HepG2 (cell line): Measurements from ENCODE around the gene MAPRE3. TPM values are rescaled to one million over a fixed set of nuclear protein-coding genes. Genes with fewer than 3 reads are reported as not detected.

Experiments used
- ATAC-seq: fragments of 200-7000 bp; cut with Tn5 transposase; 3 replicates; pipeline ENCODE4 v1.9.1; 2020; ENCODE audit warnings: mild to moderate bottlenecking, moderate library complexity
- BruUV-seq: library from RNA; stranded (reverse); fragments of 400-500 nt; replicated peaks from 2 replicates; lab custom pipeline; 2021; lab: Mats Ljungman, UMichigan
- CTCF ChIA-PET: fragments of 300-600 bp; formaldehyde crosslinking; extraction: SDS; loops from one replicate; lab custom pipeline; 2021; ENCODE audit warnings: low total read pairs, inconsistent platforms, low intra/inter-chr PET ratio; lab: Yijun Ruan, JAX
- POLR2A ChIA-PET: fragments of 350-600 bp; sonication (Branson Sonifier 250); formaldehyde crosslinking; loops from one replicate; lab custom pipeline; 2020; ENCODE audit warnings: antibody characterized with exemption, inconsistent platforms; lab: Yijun Ruan, JAX
- DNase-seq: peaks from one replicate; pipeline ENCODE4 v3.0.0-alpha.2; 2015; ENCODE audit warnings: low spot score
- FAIRE-seq: peaks from 3 replicates; lab custom pipeline; 2011; peaks lifted over from hg19 to GRCh38; lab: Jason Lieb, UNC
- H2AFZ ChIP-seq: one replicate; pipeline ENCODE4 v1.6.1; 2011; ENCODE audit warnings: low read length, inconsistent platforms
- H3K27ac ChIP-seq: fragments of 300-600 bp; 3 replicates; pipeline ENCODE4 v1.8.0; 2011; ENCODE audit warnings: mixed run types, mild to moderate bottlenecking, mixed read lengths, low read length, inconsistent platforms; ENCODE audit not compliant: insufficient read depth; ENCODE audit errors: extremely low read length
- H3K27me3 ChIP-seq, 2 experiments: fragments of 200-600 bp in 1 of 2; 2 replicates in 1 of 2; 3 replicates in 1 of 2; pipeline versions ENCODE4 v1.6.0 to v1.8.0; 2011; ENCODE audit warnings: low read length in 2 of 2, mild to moderate bottlenecking in 2 of 2, moderate library complexity in 2 of 2, inconsistent platforms in 1 of 2; ENCODE audit not compliant: insufficient read depth in 2 of 2, control insufficient read depth in 1 of 2
- H3K36me3 ChIP-seq, 2 experiments: fragments of 200-600 bp in 1 of 2; replicated peaks in 1 of 2; 2 replicates in 1 of 2; 3 replicates in 1 of 2; pipeline versions ENCODE4 v1.5.1 to v1.8.0; 2011; ENCODE audit warnings: low read length in 2 of 2, inconsistent platforms in 1 of 2; ENCODE audit not compliant: insufficient read depth in 2 of 2, control insufficient read depth in 1 of 2
- H3K4me1 ChIP-seq: 2 replicates; pipeline ENCODE4 v1.5.1; 2012; ENCODE audit warnings: low read length, inconsistent platforms; ENCODE audit not compliant: insufficient read depth
- H3K4me2 ChIP-seq: 2 replicates; pipeline ENCODE4 v1.6.0; 2011; ENCODE audit warnings: low read depth, low read length, inconsistent platforms
- H3K4me3 ChIP-seq, 3 experiments: fragments of 200-600 bp in 1 of 3; sonication (generic), shearing (Covaris generic) in 1 of 3; replicated peaks in 1 of 3; 2 replicates each; pipeline ENCODE4 v1.5.1; 2011 to 2016; ENCODE audit warnings: low read length in 3 of 3, inconsistent platforms in 2 of 3, low read depth in 2 of 3, mild to moderate bottlenecking in 2 of 3, control low read depth in 1 of 3, mixed read lengths in 1 of 3; ENCODE audit not compliant: insufficient read depth in 1 of 3
- H3K79me2 ChIP-seq: one replicate; pipeline ENCODE4 v1.6.1; 2011; ENCODE audit warnings: low read length, inconsistent platforms; ENCODE audit not compliant: insufficient read depth
- H3K9ac ChIP-seq: 2 replicates; pipeline ENCODE4 v1.6.0; 2011; ENCODE audit warnings: mild to moderate bottlenecking, low read depth, low read length, inconsistent platforms; ENCODE audit not compliant: insufficient read depth
- H3K9me3 ChIP-seq: 2 replicates; pipeline ENCODE4 v1.5.1; 2012; ENCODE audit warnings: mild to moderate bottlenecking, low read length
- H4K20me1 ChIP-seq: 2 replicates; pipeline ENCODE4 v1.6.0; 2011; ENCODE audit warnings: inconsistent platforms, mild to moderate bottlenecking, low read length, moderate library complexity; ENCODE audit not compliant: insufficient read depth
- AKAP8 ChIP-seq: sonication (generic); formaldehyde crosslinking; IDR thresholded peaks from 2 replicates; pipeline ENCODE4 v1.5.1; 2020; ENCODE audit warnings: mild to moderate bottlenecking, missing genetic modification reagents
- CREM ChIP-seq, 2 experiments: sonication (generic) in 1 of 2; formaldehyde crosslinking in 1 of 2; IDR thresholded peaks; 2 replicates each; pipeline versions ENCODE4 v1.4.0 to v1.6.1; 2016 to 2020; ENCODE audit warnings: antibody characterized with exemption in 1 of 2, mild to moderate bottlenecking in 1 of 2, missing genetic modification reagents in 1 of 2
- MED13 ChIP-seq: sonication (generic); formaldehyde crosslinking; IDR thresholded peaks from 2 replicates; pipeline ENCODE4 v1.5.0; 2020; ENCODE audit warnings: missing genetic modification reagents
- NKX3-1 ChIP-seq: sonication (generic); formaldehyde crosslinking; IDR thresholded peaks from 2 replicates; pipeline ENCODE4 v1.5.0; 2020; ENCODE audit warnings: missing genetic modification reagents
- RBFOX2 ChIP-seq: fragments of 200-400 bp; formaldehyde crosslinking; IDR thresholded peaks from 2 replicates; pipeline ENCODE4 v1.6.1; 2017; ENCODE audit warnings: low read depth, mild to moderate bottlenecking, low read length
- U2AF1 ChIP-seq: fragments of 200-400 bp; formaldehyde crosslinking; optimal IDR thresholded peaks from 2 replicates; pipeline ENCODE3; 2017; ENCODE audit warnings: mild to moderate bottlenecking, low read depth, low read length
- ZNF512 ChIP-seq: sonication (generic); formaldehyde crosslinking; IDR thresholded peaks from 2 replicates; pipeline ENCODE4 v1.4.0; 2020; ENCODE audit warnings: mild to moderate bottlenecking, missing genetic modification reagents
- ZNF891 ChIP-seq: sonication (generic); formaldehyde crosslinking; IDR thresholded peaks from 2 replicates; pipeline ENCODE4 v1.5.0; 2020; ENCODE audit warnings: mild to moderate bottlenecking, missing genetic modification reagents
- ZSCAN29 ChIP-seq: sonication (generic); formaldehyde crosslinking; conservative IDR thresholded peaks from 2 replicates; pipeline ENCODE4 v1.4.0; 2020; ENCODE audit warnings: mild to moderate bottlenecking, missing genetic modification reagents
- WGBS: methylation state at CpG from one replicate; pipeline ENCODE4 v1.1.6; 2017; ENCODE audit warnings: low lambda C conversion rate; 5-methylcytosine and 5-hydroxymethylcytosine counted together
- in situ Hi-C: cut with HindIII; loops from 2 replicates; pipeline ENCODE4 v1.10.0; 2017; ENCODE audit warnings: low pct_unique_long_range_greater_than_20kb; ENCODE audit not compliant: extremely low pct_ligation_motif_present
- intact Hi-C: fragments of 100-400 bp; cut with micrococcal nuclease; formaldehyde crosslinking; loops from one replicate; pipeline ENCODE4 v1.10.0; 2022; ENCODE audit not compliant: unreplicated experiment
- polyA plus RNA-seq, 8 experiments: library from polyadenylated mRNA; depleted of rRNA in 3 of 8; stranded (reverse) in 7 of 8; unstranded in 1 of 8; fragments of >200 nt; fragmentation: Illumina TruSeq in 4 of 8; extraction: Trizol in 4 of 8; gene quantifications; 2 replicates each; pipeline versions ENCODE4 v1.2.1 to v1.2.3, GENCODE V29; 2011 to 2016; ENCODE audit warnings: low read depth in 4 of 8, missing spikeins in 1 of 8, mixed read lengths in 1 of 8; ENCODE audit not compliant: insufficient read depth in 1 of 8
- total RNA-seq, 5 experiments: library from RNA; depleted of rRNA; stranded (reverse); fragments of >200 nt; fragmentation: Illumina TruSeq; extraction: Trizol; gene quantifications; 2 replicates each; pipeline ENCODE4 v1.2.3, GENCODE V29; 2016; ENCODE audit warnings: low read depth in 1 of 5
- TF ChIP-seq, protein P1 (sequence below): sonication (generic); formaldehyde crosslinking; IDR thresholded peaks from 2 replicates; pipeline ENCODE4 v1.5.1; 2020; ENCODE audit warnings: mild to moderate bottlenecking, missing genetic modification reagents, moderate library complexity

MAPRE3 gene
- total and polyA plus RNA-seq, 2 of the 13 experiments (the other 11 are each of a cell fraction or from before 2014, with no cell fraction given), result 0.31 to 0.91 TPM

DNA sequence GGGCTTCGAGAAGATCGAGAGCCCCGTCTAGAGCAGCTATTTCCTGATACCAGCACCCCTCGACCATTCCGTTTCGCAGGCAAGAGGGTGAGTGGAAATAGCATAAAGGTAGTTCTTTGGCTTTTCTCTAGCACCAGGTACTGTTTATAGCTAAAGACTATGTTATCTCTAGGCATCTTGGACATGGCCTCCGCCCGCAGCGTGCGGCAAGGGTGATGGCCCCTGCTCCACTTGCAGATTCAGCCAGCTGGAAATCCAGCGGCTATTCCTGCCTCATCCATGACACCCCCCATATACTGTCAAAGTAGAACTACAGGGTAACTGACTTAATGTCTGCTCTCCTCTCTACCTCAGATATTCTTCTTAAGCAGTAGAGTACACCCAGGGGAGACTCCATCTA, 84.3 kb downstream of the MAPRE3 start (continued):
- TF ChIP-seq ZNF512 (CRISPR knock-in tag) (no peak), ZNF891 (no peak), AKAP8 (no peak), ZSCAN29 (CRISPR knock-in tag) (no peak), U2AF1 (no peak)
- TF ChIP-seq, protein P1, sequence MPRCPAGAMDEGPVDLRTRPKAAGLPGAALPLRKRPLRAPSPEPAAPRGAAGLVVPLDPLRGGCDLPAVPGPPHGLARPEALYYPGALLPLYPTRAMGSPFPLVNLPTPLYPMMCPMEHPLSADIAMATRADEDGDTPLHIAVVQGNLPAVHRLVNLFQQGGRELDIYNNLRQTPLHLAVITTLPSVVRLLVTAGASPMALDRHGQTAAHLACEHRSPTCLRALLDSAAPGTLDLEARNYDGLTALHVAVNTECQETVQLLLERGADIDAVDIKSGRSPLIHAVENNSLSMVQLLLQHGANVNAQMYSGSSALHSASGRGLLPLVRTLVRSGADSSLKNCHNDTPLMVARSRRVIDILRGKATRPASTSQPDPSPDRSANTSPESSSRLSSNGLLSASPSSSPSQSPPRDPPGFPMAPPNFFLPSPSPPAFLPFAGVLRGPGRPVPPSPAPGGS (CRISPR knock-in tag), result no peak

DNA sequence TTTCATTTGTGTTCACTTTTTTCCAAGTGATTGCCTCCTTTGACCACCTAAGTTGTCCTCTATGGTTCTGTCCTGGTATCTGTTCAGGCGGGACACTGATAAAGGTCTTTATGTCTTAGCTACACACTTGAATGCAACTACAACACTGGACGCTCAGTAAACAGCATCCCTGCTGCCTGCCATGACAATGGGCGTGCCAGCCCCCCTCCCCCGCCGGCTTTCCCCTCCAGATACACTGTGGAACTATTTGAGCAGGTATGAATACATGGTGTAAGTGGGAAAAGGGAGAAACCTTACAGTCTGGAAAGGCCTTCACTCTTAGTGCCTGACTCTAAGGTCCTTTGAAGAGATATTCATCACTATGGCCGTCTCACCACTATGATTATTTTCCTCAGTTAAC, 86.7 kb downstream of the MAPRE3 start:
- Histone ChIP-seq H3K4me1 (peaks cover 13% of the 10 kb centered on the region), H3K4me3 (no peak overlapping the region), H3K79me2 (peaks cover 4% of the 10 kb centered on the region), H4K20me1 (no peaks in the 10 kb centered on the region), H3K36me3 (peaks cover 17 to 63% of the 10 kb centered on the region in 2 experiments), H3K27ac (no peak overlapping the region), H3K4me2 (no peak overlapping the region), H3K9me3 (no peaks in the 10 kb centered on the region)
- CTCF ChIA-PET, result no interaction called here
- POLR2A ChIA-PET, result interaction anchor here (4.3 kb wide), 1 partner anchor 10 kb away, joined by 19 read pairs; no protein-coding TSS in a partner anchor
- in situ Hi-C loops, result no loop called here
- TF ChIP-seq NKX3-1 (CRISPR knock-in tag), result no peak
- TF ChIP-seq MED13 (CRISPR knock-in tag), result no peak
- no peak for TF ChIP-seq CREM (IDR thresholded peaks at IDR 0.05)
- no peak for TF ChIP-seq CREM (CRISPR knock-in tag; IDR thresholded peaks at IDR 0.05)
- 0 out of 2 replicates have a peak, but pooled peaks have one; percentile 17 for TF ChIP-seq RBFOX2
- TF ChIP-seq, all 625 proteins: peak for 1
- no peak for DNase-seq
- BruUV-seq, result no TSS peak
- no peak overlapping the region for H2AFZ ChIP-seq
- no peak for ATAC-seq
- no peaks in the 10 kb centered on the region; a peak in 1 of 5 replicates for H3K27me3 ChIP-seq
- intact Hi-C loops, result no loop called here
- 98% methylated on average over 6 of the region's 6 CpGs for WGBS
- H3K9ac ChIP-seq, result no peak overlapping the region
- FAIRE-seq, result no peak
